GM21529 (cell line): ENCODE data around the gene KRT3.

Experiments used
- ATAC-seq: cut with Tn5 transposase; IDR thresholded peaks from one replicate; pipeline ENCODE4 v1.9.1; 2021; ENCODE audit not compliant: unreplicated experiment

Gene KRT3

GRCh38 chr12:52783563-52784316 is 12.2 kb downstream of the KRT3 start:
- no peak for ATAC-seq

- ATAC-seq = no peak
These were observed 13.4 kb downstream of the KRT3 start for GRCh38 chr12:52782502-52782901.

GRCh38 chr12:52781399-52782082 is 14.4 kb downstream of the KRT3 start:
- no peak for ATAC-seq

GRCh38 chr12:52779914-52780313 is 16.0 kb downstream of the KRT3 start:
- ATAC-seq = no peak

- ATAC-seq = no peak
These were observed 17.1 kb downstream of the KRT3 start for GRCh38 chr12:52778833-52779232.

GRCh38 chr12:52777566-52777965 is 18.4 kb downstream of the KRT3 start:
- ATAC-seq = no peak

GRCh38 chr12:52776913-52777395 is 19.0 kb downstream of the KRT3 start, which contains the start of gene KRT76:
TSS of gene KRT76 (minus strand) at chr12:52777345. CDS start at chr12:52777291, 54 bp downstream.
- ATAC-seq = no peak

- ATAC-seq = no peak
These were observed 19.5 kb downstream of the KRT3 start for GRCh38 chr12:52776435-52776834.

- no peak for ATAC-seq
These were observed 21.2 kb downstream of the KRT3 start for GRCh38 chr12:52774629-52775250.

GRCh38 chr12:52772772-52773171 is 23.1 kb downstream of the KRT3 start:
- no peak for ATAC-seq

GRCh38 chr12:52772188-52772587 is 23.7 kb downstream of the KRT3 start:
- no peak for ATAC-seq

GRCh38 chr12:52771505-52771904 is 24.4 kb downstream of the KRT3 start:
- ATAC-seq = no peak

- no peak for ATAC-seq
These were observed 24.8 kb downstream of the KRT3 start for GRCh38 chr12:52771088-52771487.

GRCh38 chr12:52769946-52770345 is 26.0 kb downstream of the KRT3 start:
- no peak for ATAC-seq

- no peak for ATAC-seq
These were observed 26.6 kb downstream of the KRT3 start for GRCh38 chr12:52769354-52769753.

- no peak for ATAC-seq
These were observed 27.3 kb downstream of the KRT3 start for GRCh38 chr12:52768479-52769200.

GRCh38 chr12:52767427-52767826 is 28.5 kb downstream of the KRT3 start:
- no peak for ATAC-seq

- ATAC-seq = no peak
These were observed 28.9 kb downstream of the KRT3 start for GRCh38 chr12:52767020-52767379.

GRCh38 chr12:52766351-52767019 is 29.4 kb downstream of the KRT3 start:
- no peak for ATAC-seq

- ATAC-seq = no peak
These were observed 30.2 kb downstream of the KRT3 start for GRCh38 chr12:52765702-52766101.

- ATAC-seq = no peak
These were observed 31.9 kb downstream of the KRT3 start for GRCh38 chr12:52763991-52764390.
